ENCODE results near the gene ARFIP1. TPM values are rescaled to one million over a fixed set of nuclear protein-coding genes. Genes with fewer than 3 reads are reported as not detected.

The ARFIP1 gene
- total and polyA plus RNA-seq, 9 of the 15 experiments (the other 6 are each of a cell fraction or from before 2014, with no cell fraction given): 14.1 to 25.1 (median 20.9) TPM

- POLR2A ChIA-PET: interaction anchor here (1.3 kb wide), 1 partner anchor 11 kb away, joined by 3 read pairs; no protein-coding TSS in a partner anchor
- TF ChIP-seq, protein P1, sequence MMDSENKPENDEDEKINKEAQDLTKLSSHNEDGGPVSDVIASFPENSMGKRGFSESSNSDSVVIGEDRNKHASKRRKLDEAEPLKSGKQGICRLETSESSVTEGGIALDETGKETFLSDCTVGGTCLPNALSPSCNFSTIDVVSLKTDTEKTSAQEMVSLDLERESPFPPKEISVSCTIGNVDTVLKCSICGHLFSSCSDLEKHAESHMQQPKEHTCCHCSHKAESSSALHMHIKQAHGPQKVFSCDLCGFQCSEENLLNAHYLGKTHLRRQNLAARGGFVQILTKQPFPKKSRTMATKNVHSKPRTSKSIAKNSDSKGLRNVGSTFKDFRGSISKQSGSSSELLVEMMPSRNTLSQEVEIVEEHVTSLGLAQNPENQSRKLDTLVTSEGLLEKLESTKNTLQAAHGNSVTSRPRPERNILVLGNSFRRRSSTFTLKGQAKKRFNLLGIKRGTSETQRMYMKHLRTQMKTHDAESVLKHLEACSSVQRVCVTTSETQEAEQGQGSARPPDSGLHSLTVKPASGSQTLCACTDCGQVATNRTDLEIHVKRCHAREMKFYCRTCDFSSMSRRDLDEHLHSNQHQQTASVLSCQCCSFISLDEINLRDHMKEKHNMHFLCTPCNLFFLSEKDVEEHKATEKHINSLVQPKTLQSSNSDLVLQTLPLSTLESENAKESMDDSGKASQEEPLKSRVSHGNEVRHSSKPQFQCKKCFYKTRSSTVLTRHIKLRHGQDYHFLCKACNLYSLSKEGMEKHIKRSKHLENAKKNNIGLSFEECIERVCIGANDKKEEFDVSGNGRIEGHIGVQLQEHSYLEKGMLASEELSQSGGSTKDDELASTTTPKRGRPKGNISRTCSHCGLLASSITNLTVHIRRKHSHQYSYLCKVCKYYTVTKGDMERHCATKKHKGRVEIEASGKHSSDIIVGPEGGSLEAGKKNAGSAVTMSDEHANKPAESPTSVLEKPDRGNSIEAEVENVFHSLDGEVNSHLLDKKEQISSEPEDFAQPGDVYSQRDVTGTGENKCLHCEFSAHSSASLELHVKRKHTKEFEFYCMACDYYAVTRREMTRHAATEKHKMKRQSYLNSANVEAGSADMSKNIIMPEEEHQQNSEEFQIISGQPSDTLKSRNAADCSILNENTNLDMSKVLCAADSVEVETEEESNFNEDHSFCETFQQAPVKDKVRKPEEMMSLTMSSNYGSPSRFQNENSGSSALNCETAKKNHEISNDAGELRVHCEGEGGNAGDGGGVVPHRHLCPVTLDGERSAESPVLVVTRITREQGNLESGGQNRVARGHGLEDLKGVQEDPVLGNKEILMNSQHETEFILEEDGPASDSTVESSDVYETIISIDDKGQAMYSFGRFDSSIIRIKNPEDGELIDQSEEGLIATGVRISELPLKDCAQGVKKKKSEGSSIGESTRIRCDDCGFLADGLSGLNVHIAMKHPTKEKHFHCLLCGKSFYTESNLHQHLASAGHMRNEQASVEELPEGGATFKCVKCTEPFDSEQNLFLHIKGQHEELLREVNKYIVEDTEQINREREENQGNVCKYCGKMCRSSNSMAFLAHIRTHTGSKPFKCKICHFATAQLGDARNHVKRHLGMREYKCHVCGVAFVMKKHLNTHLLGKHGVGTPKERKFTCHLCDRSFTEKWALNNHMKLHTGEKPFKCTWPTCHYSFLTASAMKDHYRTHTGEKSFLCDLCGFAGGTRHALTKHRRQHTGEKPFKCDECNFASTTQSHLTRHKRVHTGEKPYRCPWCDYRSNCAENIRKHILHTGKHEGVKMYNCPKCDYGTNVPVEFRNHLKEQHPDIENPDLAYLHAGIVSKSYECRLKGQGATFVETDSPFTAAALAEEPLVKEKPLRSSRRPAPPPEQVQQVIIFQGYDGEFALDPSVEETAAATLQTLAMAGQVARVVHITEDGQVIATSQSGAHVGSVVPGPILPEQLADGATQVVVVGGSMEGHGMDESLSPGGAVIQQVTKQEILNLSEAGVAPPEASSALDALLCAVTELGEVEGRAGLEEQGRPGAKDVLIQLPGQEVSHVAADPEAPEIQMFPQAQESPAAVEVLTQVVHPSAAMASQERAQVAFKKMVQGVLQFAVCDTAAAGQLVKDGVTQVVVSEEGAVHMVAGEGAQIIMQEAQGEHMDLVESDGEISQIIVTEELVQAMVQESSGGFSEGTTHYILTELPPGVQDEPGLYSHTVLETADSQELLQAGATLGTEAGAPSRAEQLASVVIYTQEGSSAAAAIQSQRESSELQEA (IDR thresholded peaks at IDR 0.05; ENCODE audit: low read depth): no peak
- TF ChIP-seq MYBL2 (IDR thresholded peaks at IDR 0.05; ENCODE audit: low read depth) (no peak), MYBL2 (CRISPR knock-in tag; IDR thresholded peaks at IDR 0.05; ENCODE audit: borderline replicate concordance) (no peak), SRSF9 (IDR thresholded peaks at IDR 0.05; ENCODE audit: borderline replicate concordance, low read depth, low read length) (no peak), TOE1 (IDR thresholded peaks at IDR 0.05; ENCODE audit: borderline replicate concordance) (no peak), TOE1 (CRISPR knock-in tag; IDR thresholded peaks at IDR 0.05; ENCODE audit: borderline replicate concordance, low read depth) (no peak), MEIS2 (IDR thresholded peaks at IDR 0.05; ENCODE audit: partially characterized antibody) (no peak), BDP1 (IDR thresholded peaks at IDR 0.05; ENCODE audit: insufficient read depth, insufficient read length) (no peak), SETDB1 (IDR thresholded peaks at IDR 0.05; ENCODE audit: low read length) (no peak), ZNF12 (CRISPR knock-in tag; IDR thresholded peaks at IDR 0.05) (no peak), CBX8 (IDR thresholded peaks at IDR 0.05; ENCODE audit: borderline replicate concordance, extremely low read depth, low read depth, low read length, poor library complexity, severe bottlenecking) (no peak)
- TF ChIP-seq, protein P2, sequence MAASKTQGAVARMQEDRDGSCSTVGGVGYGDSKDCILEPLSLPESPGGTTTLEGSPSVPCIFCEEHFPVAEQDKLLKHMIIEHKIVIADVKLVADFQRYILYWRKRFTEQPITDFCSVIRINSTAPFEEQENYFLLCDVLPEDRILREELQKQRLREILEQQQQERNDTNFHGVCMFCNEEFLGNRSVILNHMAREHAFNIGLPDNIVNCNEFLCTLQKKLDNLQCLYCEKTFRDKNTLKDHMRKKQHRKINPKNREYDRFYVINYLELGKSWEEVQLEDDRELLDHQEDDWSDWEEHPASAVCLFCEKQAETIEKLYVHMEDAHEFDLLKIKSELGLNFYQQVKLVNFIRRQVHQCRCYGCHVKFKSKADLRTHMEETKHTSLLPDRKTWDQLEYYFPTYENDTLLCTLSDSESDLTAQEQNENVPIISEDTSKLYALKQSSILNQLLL (CRISPR knock-in tag; IDR thresholded peaks at IDR 0.05; ENCODE audit: borderline replicate concordance): no peak
- TF ChIP-seq, protein P3, sequence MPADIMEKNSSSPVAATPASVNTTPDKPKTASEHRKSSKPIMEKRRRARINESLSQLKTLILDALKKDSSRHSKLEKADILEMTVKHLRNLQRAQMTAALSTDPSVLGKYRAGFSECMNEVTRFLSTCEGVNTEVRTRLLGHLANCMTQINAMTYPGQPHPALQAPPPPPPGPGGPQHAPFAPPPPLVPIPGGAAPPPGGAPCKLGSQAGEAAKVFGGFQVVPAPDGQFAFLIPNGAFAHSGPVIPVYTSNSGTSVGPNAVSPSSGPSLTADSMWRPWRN (IDR thresholded peaks at IDR 0.05; ENCODE audit: low read depth): no peak
These were observed 71.5 kb downstream of the ARFIP1 start for GRCh38 chr4:152851226-152851625.

More at GRCh38 chr4:152851226-152851625, 71.5 kb downstream of the ARFIP1 start:
- H3K9me3 ChIP-seq (replicated peaks; ENCODE audit: control insufficient read depth, insufficient read depth, low read depth, low read length): no peaks in the 10 kb centered on the region; the same call in none of the 2 replicates
- no peak overlapping the region for H3K4me3 ChIP-seq
- no peaks in the 10 kb centered on the region for H3K79me2 ChIP-seq (ENCODE audit: control insufficient read depth, insufficient read depth, low read length)
- H3K36me3 ChIP-seq (ENCODE audit: control insufficient read depth, insufficient read depth, low read length): no peaks in the 10 kb centered on the region
- no peak overlapping the region for H3K4me2 ChIP-seq (ENCODE audit: insufficient read depth, low read length)
- H3K27ac ChIP-seq (ENCODE audit: extremely low read depth, low read depth, low read length): no peak overlapping the region
- ATAC-seq (no peak), FAIRE-seq (no peak), DNase-seq (ENCODE audit: extremely low read depth in 1 of 4, low spot score in 3 of 4) (no peak)
- BruUV-seq (replicated peaks): no TSS peak
- 29% methylated on average over 1 of the region's 1 CpG for WGBS (ENCODE audit: insufficient coverage, low coverage, missing lambda C conversion rate)
- no peaks in the 10 kb centered on the region for H3K4me1 ChIP-seq (replicated peaks in 1 of 2; ENCODE audit: control insufficient read depth in 2 of 2, insufficient read depth in 2 of 2, low read length in 2 of 2)
- no peaks in the 10 kb centered on the region for H4K20me1 ChIP-seq (replicated peaks; ENCODE audit: control insufficient read depth, insufficient read depth, low read length)
- no peaks in the 10 kb centered on the region for H3K27me3 ChIP-seq (ENCODE audit: control insufficient read depth in 2 of 2, insufficient read depth in 2 of 2, low read length in 2 of 2)
- intact Hi-C loops (cut with micrococcal nuclease): loop anchor here (10.0 kb wide), 1 partner anchor 474 kb away; no protein-coding TSS in a partner anchor
- H3K9me1 ChIP-seq (ENCODE audit: control insufficient read depth, insufficient read depth, low read length): no peaks in the 10 kb centered on the region
- no peak overlapping the region for H2AFZ ChIP-seq (ENCODE audit: low read depth, low read length)
- no peak overlapping the region; a peak in 1 of 4 replicates for H3K9ac ChIP-seq (ENCODE audit: insufficient read depth in 1 of 2, low read depth in 2 of 2, low read length in 2 of 2)
- CTCF ChIA-PET (ENCODE audit: low intra/inter-chr PET ratio): no interaction called here
- in situ Hi-C loops (cut with MboI): loop anchor here (10.0 kb wide), 2 partner anchors 274 to 784 kb away; no protein-coding TSS in a partner anchor
